ENCODE results near the gene UBE2QL1.

Gene UBE2QL1

GRCh38 chr5:6427694-6428093, 21.0 kb upstream of the UBE2QL1 start:
- in situ Hi-C loops (cut with HindIII; ENCODE audit: low sequenced_read_pairs), result no loop called here

DNA sequence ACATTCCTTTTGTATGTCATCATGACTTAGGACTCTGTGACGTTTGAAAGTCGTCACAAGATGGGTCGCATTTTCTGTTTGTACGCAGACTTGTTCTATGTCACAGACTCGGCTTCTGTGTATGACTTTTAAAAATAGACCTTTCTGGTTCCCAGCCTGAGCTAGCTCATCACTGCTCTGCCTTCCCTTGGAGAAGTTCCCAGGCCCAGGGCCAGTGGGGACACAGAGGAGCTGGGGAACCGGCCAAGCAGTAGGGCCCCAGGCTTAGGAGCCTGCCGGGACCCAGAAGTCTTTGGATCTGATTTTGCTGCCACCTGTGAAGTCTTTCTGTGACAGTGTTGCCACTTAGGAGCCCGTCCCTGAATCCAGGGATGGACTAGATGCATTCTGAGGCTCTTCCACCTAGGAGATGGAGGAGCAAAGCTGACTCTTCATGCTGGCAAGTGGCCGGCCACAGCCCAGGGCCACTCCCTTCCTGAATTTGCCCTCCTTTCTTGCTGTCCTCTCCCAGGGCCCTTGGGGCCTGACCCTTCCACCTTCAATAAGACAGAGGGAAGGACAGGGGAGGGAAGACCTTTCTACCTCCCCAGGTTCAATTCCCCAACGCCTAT, 18.1 kb upstream of the UBE2QL1 start:
- in situ Hi-C loops (cut with HindIII; ENCODE audit: low sequenced_read_pairs), result no loop called here

- in situ Hi-C loops (cut with HindIII; ENCODE audit: low sequenced_read_pairs), result no loop called here
These were observed 17.2 kb upstream of the UBE2QL1 start for GRCh38 chr5:6431214-6432195.

GRCh38 chr5:6432206-6432605, 16.5 kb upstream of the UBE2QL1 start:
- in situ Hi-C loops (cut with HindIII; ENCODE audit: low sequenced_read_pairs), result no loop called here

DNA sequence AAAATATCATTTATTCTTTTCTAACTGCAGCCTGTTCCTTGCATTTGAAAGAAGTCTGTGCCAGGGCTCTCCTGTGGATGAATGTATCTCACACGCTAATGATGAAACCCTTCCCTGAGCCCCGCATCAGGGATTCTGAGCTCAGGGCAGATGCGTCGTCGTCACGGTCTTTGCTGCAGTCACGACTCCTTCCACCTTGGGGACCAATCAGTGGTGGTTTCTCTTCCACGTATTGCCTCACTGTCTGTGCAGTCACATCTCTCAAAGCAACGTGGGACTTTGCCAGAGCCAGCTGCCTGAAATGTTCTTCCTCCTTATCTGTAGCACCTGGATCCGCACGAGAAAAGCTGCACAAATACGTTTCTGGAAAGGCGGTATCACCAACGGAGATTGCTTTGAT, 13.9 kb upstream of the UBE2QL1 start:
- in situ Hi-C loops (cut with HindIII; ENCODE audit: low sequenced_read_pairs), result no loop called here

- in situ Hi-C loops (cut with HindIII; ENCODE audit: low sequenced_read_pairs), result no loop called here
These were observed 13.3 kb upstream of the UBE2QL1 start for GRCh38 chr5:6435356-6435755.

DNA sequence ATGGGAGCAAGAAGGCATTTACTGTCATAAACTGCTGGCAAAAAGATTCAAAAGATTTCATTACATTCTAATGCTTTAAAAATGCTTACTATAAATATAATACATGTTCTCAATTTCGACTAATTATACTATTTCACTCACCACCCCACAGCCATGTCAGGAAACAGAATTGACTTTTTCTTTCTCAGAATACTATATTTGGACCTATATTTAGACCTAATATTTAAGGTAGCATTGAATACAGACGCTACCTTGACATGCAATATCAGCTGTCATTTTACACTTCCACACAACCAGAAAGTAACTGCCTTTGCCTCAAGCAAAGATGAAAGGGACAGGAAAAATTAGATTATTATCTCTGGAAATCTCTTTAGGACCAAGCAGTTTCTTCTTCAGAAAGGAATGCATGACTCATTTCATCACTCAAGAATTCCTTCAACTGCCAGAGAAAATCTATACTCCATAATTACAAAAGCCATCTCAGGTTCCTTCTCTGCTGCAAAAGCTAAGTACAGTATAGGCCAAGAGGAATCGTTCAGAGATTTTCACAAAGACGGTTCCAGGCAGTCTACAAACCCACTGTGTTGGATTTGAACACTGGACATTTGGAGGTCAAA, 11.8 kb upstream of the UBE2QL1 start:
- in situ Hi-C loops (cut with HindIII; ENCODE audit: low sequenced_read_pairs), result no loop called here

- in situ Hi-C loops (cut with HindIII; ENCODE audit: low sequenced_read_pairs), result no loop called here
These were observed 8.8 kb upstream of the UBE2QL1 start for GRCh38 chr5:6439588-6440550.

DNA sequence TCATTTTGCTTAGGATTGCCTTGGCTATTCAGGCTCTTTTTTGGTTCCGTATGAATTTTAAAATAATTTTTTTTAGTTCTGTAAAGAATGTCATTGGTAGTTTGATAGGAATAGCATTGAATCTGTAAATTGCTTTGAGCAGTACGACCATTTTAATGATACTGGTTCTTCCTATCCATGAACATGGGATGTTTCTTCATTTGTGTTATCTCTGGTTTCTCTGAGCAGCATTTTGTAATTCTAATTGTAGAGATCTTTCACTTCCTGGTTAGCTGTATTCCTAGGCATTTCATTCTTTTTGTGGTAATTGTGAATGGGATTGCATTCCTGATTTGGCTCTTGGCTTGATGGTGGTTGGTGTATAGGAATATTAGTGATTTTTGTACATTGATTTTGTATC, 6.3 kb upstream of the UBE2QL1 start:
- in situ Hi-C loops (cut with HindIII; ENCODE audit: low sequenced_read_pairs), result no loop called here

DNA sequence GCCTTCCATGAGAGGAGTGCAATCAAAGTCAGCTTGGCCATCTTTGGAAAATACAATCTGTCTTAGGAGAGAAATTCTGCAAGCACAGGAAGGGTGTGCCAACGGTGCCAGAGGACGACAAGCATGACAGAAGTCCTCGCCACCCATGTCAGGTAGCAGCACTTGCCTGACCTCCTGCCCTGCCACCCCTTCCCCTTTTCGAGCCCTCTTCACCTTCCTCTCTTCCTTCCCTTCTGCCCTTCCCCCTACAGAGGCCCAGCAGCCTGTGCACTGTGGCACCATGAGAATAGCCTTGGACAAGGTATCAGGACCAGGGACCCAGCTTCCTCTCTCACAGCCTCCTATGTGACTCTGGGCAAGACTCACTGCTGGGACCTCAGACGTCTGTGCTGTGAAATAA, 5.3 kb upstream of the UBE2QL1 start:
- in situ Hi-C loops (cut with HindIII; ENCODE audit: low sequenced_read_pairs), result no loop called here

DNA sequence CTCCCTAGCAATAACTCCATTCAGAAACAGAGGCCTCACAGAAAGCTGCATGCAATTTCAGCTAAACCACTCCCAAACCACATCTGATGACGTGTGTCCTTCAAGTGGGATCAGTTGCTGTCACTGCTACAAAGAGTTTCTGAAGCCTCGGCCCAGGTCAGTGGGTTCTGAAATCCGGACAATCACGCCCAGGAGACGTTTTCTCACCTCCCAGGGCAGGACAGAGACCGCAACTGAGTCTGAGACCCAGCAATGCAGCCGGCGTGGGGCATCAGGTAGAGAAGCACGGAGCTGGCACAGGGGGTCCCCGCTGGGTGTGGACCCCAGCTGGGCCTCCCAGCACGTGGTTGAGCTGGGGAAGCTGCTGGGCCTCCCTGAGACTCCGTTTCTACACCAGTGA, 2.6 kb upstream of the UBE2QL1 start:
- in situ Hi-C loops (cut with HindIII; ENCODE audit: low sequenced_read_pairs), result no loop called here

- in situ Hi-C loops (cut with HindIII; ENCODE audit: low sequenced_read_pairs), result no loop called here
These were observed 1.9 kb upstream of the UBE2QL1 start for GRCh38 chr5:6446626-6447309.

DNA sequence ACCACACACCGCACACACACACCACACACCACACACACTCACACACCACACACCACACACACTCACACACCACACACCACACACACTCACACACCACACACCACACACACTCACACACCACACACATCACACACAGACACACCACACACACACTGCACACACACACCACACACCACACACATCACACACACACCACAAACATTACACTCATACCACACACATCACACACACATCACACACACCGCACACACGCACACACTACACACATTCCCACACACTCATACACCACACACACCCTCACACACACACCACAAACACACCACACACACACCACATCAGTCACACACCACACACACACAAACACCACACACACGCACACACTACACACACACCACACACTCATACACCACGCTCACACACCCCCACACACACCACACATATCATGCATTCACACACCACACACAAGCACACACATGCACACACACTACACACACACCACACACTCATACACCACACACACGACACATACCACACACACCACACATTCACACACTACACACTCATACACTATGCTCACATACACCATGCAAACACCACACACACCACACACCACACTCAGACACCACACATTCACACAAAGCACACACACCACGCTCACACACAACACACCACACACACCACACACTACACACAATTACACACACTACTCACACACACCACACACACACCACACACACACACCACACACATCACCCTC, 1.1 kb upstream of the UBE2QL1 start:
- in situ Hi-C loops (cut with HindIII; ENCODE audit: low sequenced_read_pairs), result no loop called here

DNA sequence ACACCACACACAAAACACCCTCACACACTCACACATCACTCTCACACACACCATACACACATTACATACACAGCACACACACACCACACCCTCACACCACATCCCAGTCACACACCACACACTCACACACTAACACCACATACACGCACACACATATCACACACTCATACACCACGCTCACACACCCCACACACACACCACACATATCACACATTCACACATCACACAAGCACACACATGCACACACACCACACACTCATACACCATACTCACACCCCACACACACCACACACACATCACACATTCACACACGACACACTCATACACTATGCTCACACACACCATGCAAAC, 543 bp upstream of the UBE2QL1 start:
- in situ Hi-C loops (cut with HindIII; ENCODE audit: low sequenced_read_pairs), result no loop called here

DNA sequence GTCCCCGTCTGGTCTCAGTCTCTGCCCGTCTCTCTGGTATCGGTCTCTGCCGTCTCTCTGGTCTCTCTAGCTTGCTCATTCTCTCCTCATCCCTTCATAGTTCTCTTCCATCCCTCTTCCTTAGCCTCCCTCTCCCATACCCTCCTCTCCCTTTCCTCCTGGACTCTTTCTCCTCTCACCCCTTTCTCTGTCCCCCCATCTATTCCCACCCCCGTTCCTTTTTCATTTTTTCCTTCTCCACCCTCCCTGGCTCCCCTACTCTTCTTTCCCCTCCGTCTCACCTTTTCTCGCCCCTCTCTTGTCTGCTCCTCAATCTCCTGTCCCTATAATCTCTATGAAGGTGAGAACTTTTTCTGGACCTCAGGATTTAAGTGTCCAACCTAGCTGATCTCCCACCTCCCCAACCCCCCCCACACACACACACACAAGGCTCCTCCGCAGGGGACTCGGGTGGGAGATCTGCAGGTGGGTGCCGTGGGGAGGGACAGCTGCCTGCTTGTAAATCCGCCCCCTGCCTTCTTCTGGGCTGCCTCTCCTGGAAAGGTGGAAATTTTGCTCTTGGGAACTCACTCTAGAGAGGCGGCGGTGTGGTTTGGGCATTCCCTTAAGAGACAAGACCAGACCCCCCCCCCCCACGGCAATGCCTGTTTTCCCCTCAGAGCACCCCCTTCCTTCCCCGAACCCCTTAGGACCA, 953 bp downstream of the UBE2QL1 start:
- in situ Hi-C loops (cut with HindIII; ENCODE audit: low sequenced_read_pairs), result no loop called here

GRCh38 chr5:6450319-6450833, 1.7 kb downstream of the UBE2QL1 start:
- in situ Hi-C loops (cut with HindIII; ENCODE audit: low sequenced_read_pairs), result no loop called here

DNA sequence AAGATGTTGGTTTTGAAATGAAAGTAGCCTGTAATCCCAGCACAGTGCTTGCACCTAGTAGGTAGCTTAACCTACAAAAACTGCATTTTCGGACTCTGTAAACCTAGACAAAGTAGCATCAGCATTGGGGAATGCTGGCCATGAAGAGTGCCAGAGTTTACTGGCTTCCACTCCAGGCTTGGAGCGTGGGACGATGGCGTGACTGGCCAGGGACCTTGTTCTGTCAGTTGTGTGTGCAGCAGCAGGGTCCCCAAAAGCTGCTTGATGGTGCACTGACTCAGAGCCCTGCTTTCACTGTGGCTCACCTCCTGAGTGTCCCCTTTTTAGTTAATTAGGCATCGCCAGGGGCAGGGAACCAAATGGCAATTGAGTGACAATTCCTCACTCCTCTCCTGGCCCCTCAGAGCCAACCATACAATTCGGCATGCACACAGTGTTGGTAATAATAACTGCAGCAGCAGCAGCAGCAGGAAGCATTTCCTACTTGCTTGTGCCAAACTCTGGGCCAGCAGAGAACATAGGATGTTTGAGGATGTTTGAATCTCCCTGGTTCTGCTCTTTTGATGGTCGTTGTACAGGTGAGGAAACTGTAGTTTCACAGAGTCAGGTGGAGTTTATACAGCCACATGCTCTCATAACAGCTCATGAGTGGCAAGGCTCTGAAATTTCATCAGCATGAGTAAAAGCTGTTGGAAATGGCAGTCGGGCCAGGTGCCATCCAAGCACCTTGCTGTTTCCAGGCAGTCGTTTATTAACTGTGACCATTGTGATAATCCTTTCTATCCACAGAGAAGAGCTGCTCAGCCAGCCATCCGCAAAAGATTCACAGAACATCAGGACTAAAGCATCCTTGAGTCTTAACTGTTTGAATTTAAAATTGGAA, 4.2 kb downstream of the UBE2QL1 start:
- in situ Hi-C loops (cut with HindIII; ENCODE audit: low sequenced_read_pairs), result no loop called here
